ENCODE results near the gene MAP7D1.
A peak's percentile ranks its signal among the peaks of the same experiment; 100 is the strongest.

MAP7D1 gene

GRCh38 chr1:36122062-36123030, 33.6 kb upstream of the MAP7D1 start:
- Mint-ChIP-seq H3K9me3 (no peaks in the 10 kb centered on the region), H3K27ac (no peak overlapping the region), H3K36me3 (ENCODE audit: low read depth) (no peaks in the 10 kb centered on the region), H3K4me3 (no peak overlapping the region), H3K27me3 (peaks cover 42% of the 10 kb centered on the region), H3K4me1 (ENCODE audit: low read depth) (peaks cover 27% of the 10 kb centered on the region)
- no peak for DNase-seq

- peaks cover 27% of the 10 kb centered on the region for H3K4me1 Mint-ChIP-seq (ENCODE audit: low read depth)
- peak overlapping the region; percentile 22 for H3K27ac Mint-ChIP-seq
- H3K4me3 Mint-ChIP-seq = no peak overlapping the region
- no peaks in the 10 kb centered on the region for H3K36me3 Mint-ChIP-seq (ENCODE audit: low read depth)
- peaks cover 42% of the 10 kb centered on the region for H3K27me3 Mint-ChIP-seq
- no peak for DNase-seq
- no peaks in the 10 kb centered on the region for H3K9me3 Mint-ChIP-seq
These were observed 32.6 kb upstream of the MAP7D1 start for GRCh38 chr1:36123356-36123755.

- DNase-seq = no peak
- peak overlapping the region; percentile 31 for H3K4me3 Mint-ChIP-seq
- peaks cover 27% of the 10 kb centered on the region for H3K4me1 Mint-ChIP-seq (ENCODE audit: low read depth)
- H3K27me3 Mint-ChIP-seq = peaks cover 42% of the 10 kb centered on the region
- H3K36me3 Mint-ChIP-seq (ENCODE audit: low read depth) = no peaks in the 10 kb centered on the region
- H3K9me3 Mint-ChIP-seq = no peaks in the 10 kb centered on the region
- H3K27ac Mint-ChIP-seq = no peak overlapping the region
These were observed 31.4 kb upstream of the MAP7D1 start for GRCh38 chr1:36124404-36125128.

GRCh38 chr1:36125129-36125991, 30.6 kb upstream of the MAP7D1 start, which contains the start of gene COL8A2:
COL8A2 (minus strand) TSS chr1:36125222; CDS start chr1:36100242, 24,980 bp downstream.
- H3K9me3 Mint-ChIP-seq = no peaks in the 10 kb centered on the region
- no peaks in the 10 kb centered on the region for H3K36me3 Mint-ChIP-seq (ENCODE audit: low read depth)
- peaks cover 27% of the 10 kb centered on the region for H3K4me1 Mint-ChIP-seq (ENCODE audit: low read depth)
- no peak for DNase-seq
- peak within 1 kb of the TSS; percentile 31 for H3K4me3 Mint-ChIP-seq
- peaks cover 42% of the 10 kb centered on the region for H3K27me3 Mint-ChIP-seq
- no peak within 1 kb of the TSS for H3K27ac Mint-ChIP-seq

GRCh38 chr1:36126005-36126716, 29.8 kb upstream of the MAP7D1 start:
- no peaks in the 10 kb centered on the region for H3K36me3 Mint-ChIP-seq (ENCODE audit: low read depth)
- no peaks in the 10 kb centered on the region for H3K9me3 Mint-ChIP-seq
- no peak for DNase-seq
- peak overlapping the region; percentile 19 for H3K4me3 Mint-ChIP-seq
- peaks cover 42% of the 10 kb centered on the region for H3K27me3 Mint-ChIP-seq
- no peak overlapping the region for H3K27ac Mint-ChIP-seq
- H3K4me1 Mint-ChIP-seq (ENCODE audit: low read depth) = peaks cover 27% of the 10 kb centered on the region

- Mint-ChIP-seq H3K4me3 (no peak overlapping the region), H3K36me3 (ENCODE audit: low read depth) (no peaks in the 10 kb centered on the region), H3K27me3 (peaks cover 38% of the 10 kb centered on the region), H3K4me1 (ENCODE audit: low read depth) (peaks cover 27% of the 10 kb centered on the region), H3K27ac (no peak overlapping the region), H3K9me3 (no peaks in the 10 kb centered on the region)
- no peak for DNase-seq
These were observed 29.0 kb upstream of the MAP7D1 start for GRCh38 chr1:36126797-36127500.

GRCh38 chr1:36128126-36128904, 27.6 kb upstream of the MAP7D1 start:
- DNase-seq = no peak
- H3K4me3 Mint-ChIP-seq = no peak overlapping the region
- peaks cover 25% of the 10 kb centered on the region for H3K27me3 Mint-ChIP-seq
- H3K36me3 Mint-ChIP-seq (ENCODE audit: low read depth) = no peaks in the 10 kb centered on the region
- no peak overlapping the region for H3K27ac Mint-ChIP-seq
- H3K9me3 Mint-ChIP-seq = no peaks in the 10 kb centered on the region
- peaks cover 20% of the 10 kb centered on the region for H3K4me1 Mint-ChIP-seq (ENCODE audit: low read depth)

GRCh38 chr1:36128905-36129206, 27.1 kb upstream of the MAP7D1 start:
- H3K9me3 Mint-ChIP-seq = no peaks in the 10 kb centered on the region

GRCh38 chr1:36132029-36132428, 23.9 kb upstream of the MAP7D1 start:
- H3K4me1 Mint-ChIP-seq (ENCODE audit: low read depth) = peaks cover 7% of the 10 kb centered on the region
- no peak for DNase-seq
- no peak overlapping the region for H3K27ac Mint-ChIP-seq
- H3K4me3 Mint-ChIP-seq = no peak overlapping the region
- H3K36me3 Mint-ChIP-seq (ENCODE audit: low read depth) = peaks cover 10% of the 10 kb centered on the region
- H3K27me3 Mint-ChIP-seq = no peaks in the 10 kb centered on the region
- no peaks in the 10 kb centered on the region for H3K9me3 Mint-ChIP-seq

More at GRCh38 chr1:36128905-36129206, 27.1 kb upstream of the MAP7D1 start:
- Mint-ChIP-seq H3K4me1 (ENCODE audit: low read depth) (peaks cover 15% of the 10 kb centered on the region), H3K4me3 (no peak overlapping the region), H3K27ac (no peak overlapping the region), H3K36me3 (ENCODE audit: low read depth) (no peaks in the 10 kb centered on the region), H3K27me3 (peaks cover 19% of the 10 kb centered on the region)
- DNase-seq = no peak

GRCh38 chr1:36133484-36133883, 22.5 kb upstream of the MAP7D1 start:
- Mint-ChIP-seq H3K27me3 (no peaks in the 10 kb centered on the region), H3K9me3 (no peaks in the 10 kb centered on the region), H3K4me3 (no peak overlapping the region), H3K4me1 (ENCODE audit: low read depth) (peaks cover 7% of the 10 kb centered on the region), H3K27ac (no peak overlapping the region), H3K36me3 (ENCODE audit: low read depth) (peaks cover 24% of the 10 kb centered on the region)
- no peak for DNase-seq

- DNase-seq = no peak
- peaks cover 7% of the 10 kb centered on the region for H3K4me1 Mint-ChIP-seq (ENCODE audit: low read depth)
- no peaks in the 10 kb centered on the region for H3K9me3 Mint-ChIP-seq
- H3K27ac Mint-ChIP-seq = no peak overlapping the region
- H3K27me3 Mint-ChIP-seq = no peaks in the 10 kb centered on the region
- peaks cover 28% of the 10 kb centered on the region for H3K36me3 Mint-ChIP-seq (ENCODE audit: low read depth)
- H3K4me3 Mint-ChIP-seq = no peak overlapping the region
These were observed 21.9 kb upstream of the MAP7D1 start for GRCh38 chr1:36134031-36134430.

GRCh38 chr1:36134505-36135329, 21.2 kb upstream of the MAP7D1 start:
- Mint-ChIP-seq H3K4me3 (no peak overlapping the region), H3K9me3 (no peaks in the 10 kb centered on the region), H3K27ac (peak overlapping the region; percentile 23), H3K36me3 (ENCODE audit: low read depth) (peaks cover 34% of the 10 kb centered on the region), H3K4me1 (ENCODE audit: low read depth) (peaks cover 7% of the 10 kb centered on the region), H3K27me3 (no peaks in the 10 kb centered on the region)
- peak; percentile 45 for DNase-seq

Measured in activated T-cell treated with anti-CD3 and anti-CD28 coated beads, Interleukin-2, amount 50 U/mL, for 24 hours (primary cell).